ENCODE data around the gene BRIP1.
"Not testable (repeated sequence)": the region's sequence is repeated elsewhere in the genome, so short reads cannot be mapped to it uniquely, and the experiment has no call there.

The BRIP1 gene

GRCh38 chr17:61699032-61699431 is 164.3 kb downstream of the BRIP1 start:
- DNase-seq (ENCODE audit: low read depth in 2 of 2) = no peak

DNA sequence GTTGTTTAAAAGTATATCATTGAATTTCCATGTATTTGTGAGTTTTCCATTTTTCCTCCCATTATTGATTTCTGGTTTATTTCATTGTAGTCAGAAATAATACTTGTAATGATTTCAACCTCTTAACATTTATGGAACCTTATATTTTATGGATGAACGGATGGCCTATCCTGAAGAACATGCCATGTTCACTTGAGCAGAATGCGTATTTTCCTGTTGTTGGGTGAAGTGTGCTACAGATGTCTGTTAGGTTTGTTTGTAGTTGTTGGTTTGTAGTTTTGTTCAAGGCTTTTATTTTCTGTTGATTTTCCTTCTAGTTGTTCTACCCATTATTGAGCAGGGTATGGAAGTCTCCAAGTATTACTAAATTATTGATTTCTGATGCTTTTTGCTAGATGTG is 165.1 kb downstream of the BRIP1 start:
- DNase-seq (ENCODE audit: low read depth in 2 of 2) = no peak

DNA sequence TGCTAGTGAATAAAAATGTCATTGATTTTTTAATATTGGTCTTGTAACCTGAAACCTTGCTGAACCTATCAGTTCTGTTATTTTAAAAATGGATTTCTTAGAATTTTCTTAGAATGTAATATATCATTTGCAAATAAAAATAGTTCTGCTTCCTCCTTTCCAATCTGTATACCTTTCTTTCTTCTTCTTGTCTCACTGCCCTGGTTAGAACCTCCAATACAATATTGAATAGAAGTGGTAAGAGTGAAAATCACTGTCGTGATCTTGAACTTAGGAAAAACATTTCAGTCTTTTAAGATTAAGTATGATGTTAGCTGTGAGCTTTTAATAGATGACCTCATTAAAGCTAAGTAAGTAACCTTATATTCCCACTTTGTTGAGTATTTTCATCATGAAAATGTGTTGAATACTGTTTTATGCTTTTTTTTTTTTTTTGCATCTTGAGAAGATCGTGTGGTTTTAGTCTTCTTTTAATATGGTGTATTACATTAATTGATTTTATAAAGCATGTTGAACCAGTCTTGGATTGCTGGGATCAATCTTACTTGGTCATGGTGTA is 167.5 kb downstream of the BRIP1 start:
- DNase-seq (ENCODE audit: low read depth in 2 of 2) = no peak

DNA sequence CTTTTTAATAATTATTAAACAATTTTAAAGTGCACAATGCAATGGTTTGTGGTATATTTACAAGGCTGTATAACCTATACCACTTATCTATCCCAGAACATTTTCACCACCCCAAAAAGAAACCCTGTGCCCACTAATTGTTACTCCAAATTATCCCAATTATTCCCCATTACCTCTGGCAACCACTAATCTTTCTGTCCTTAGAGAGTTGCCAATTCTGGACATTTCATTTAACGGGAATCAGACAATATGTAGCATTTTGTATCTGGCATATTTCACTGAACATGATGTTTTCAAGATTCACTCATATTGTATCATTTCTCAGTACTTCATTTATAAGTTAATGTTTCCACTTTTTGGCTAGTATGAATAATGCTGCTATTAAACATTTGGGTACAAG is 169.2 kb downstream of the BRIP1 start:
- DNase-seq (ENCODE audit: low read depth in 2 of 2) = no peak

GRCh38 chr17:61689610-61690180 is 173.6 kb downstream of the BRIP1 start:
- DNase-seq (ENCODE audit: low read depth in 2 of 2) = no peak

- no peak for DNase-seq (ENCODE audit: low read depth in 2 of 2)
These were observed 175.6 kb downstream of the BRIP1 start for GRCh38 chr17:61687769-61688168.

- no peak for DNase-seq (ENCODE audit: low read depth in 2 of 2)
These were observed 177.2 kb downstream of the BRIP1 start for GRCh38 chr17:61686113-61686512.

DNA sequence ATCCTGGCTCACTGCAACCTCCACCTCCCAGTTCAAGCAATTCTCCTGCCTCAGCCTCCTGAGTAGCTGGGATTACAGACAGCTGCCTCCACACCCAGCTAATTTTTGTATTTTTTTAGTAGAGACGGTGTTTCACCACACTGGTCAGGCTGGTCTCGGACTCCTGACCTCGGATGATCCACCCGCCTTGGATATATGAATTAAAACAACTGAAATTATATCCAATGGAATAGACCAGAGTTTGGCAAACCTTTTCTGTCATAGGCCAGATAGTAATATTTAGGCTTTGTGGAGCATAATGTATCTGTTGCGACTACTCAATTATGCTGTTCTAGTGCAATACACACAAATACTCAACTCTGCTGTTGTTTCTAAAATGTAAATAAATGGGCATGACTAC is 178.5 kb downstream of the BRIP1 start:
- no peak for DNase-seq (ENCODE audit: low read depth in 2 of 2)

DNA sequence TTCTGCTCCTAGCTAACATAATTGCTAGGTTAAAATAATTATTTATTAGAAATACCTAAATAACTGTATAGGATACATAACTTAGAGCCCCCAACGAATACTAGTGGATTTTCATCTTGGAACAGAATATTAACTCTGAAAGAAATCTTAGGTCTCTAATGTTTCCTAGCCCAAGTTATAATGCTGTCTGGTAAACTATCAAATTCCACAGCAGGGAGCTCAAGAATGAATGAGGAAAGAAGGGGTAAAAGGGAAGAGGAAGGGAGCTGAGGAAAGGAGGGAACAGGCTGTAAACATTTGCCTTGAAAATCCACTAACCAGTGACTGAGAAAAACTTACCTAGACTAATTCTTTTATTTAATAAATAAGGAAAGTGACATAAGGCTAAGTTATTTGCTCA is 179.2 kb downstream of the BRIP1 start:
- DNase-seq (ENCODE audit: low read depth in 2 of 2) = no peak

DNA sequence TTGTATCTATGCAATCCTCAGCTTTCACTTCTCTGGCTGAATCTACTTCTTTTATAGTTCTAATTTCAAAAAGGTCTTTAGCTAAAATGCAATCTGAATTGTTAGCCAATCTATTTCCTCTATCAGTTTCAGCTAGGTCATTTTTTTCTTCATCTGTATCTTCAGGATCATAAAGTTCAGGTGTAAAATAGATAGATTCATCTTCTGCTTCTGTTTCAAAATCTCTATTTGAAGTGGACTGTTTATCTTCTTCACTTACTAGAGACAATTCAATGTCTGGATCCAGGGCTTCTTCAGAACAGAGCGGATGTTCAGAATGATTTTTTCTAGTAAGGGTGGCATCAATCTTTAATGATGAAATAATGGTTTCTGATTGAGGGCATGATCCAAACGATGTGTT is 179.9 kb downstream of the BRIP1 start:
- no peak for DNase-seq (ENCODE audit: low read depth in 2 of 2)

DNA sequence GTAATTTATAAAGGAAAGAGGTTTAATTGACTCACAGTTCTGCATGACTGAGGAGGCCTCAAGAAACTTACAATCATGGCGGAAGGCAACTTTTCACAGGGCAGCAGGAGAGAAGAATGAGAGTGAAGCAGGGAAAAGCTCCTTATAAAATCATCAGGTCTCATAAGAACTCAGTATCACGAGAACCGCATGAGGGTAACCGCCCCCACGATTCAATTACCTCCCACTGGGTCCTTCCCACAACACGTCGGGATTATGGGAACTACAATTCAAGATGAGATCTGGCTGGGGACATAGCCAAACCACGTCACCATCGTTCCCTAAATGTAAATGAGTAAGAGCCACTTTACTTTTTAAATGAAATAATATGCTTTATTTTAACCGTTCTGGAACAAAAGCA is 182.4 kb downstream of the BRIP1 start:
- no peak for DNase-seq (ENCODE audit: low read depth in 2 of 2)

DNA sequence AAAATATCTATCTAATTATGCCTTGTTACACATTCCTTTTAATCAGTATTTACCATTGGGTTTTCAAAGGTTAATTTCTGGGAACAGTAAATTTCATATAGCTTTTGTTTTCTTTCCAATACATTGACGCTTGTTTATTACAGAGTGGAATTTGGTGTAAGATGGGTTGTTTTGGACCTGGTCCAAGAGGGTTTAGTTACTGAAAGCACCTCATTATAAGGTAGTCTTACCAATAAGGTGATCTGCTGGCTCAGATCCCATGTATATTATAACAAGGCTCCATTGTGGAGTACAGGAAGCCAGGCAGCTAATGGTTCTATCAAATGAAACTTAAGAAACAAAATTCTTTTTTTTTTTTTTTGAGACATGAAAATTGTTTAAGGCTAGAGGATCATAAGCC is 185.0 kb downstream of the BRIP1 start:
- DNase-seq (ENCODE audit: low read depth in 2 of 2) = no peak

DNA sequence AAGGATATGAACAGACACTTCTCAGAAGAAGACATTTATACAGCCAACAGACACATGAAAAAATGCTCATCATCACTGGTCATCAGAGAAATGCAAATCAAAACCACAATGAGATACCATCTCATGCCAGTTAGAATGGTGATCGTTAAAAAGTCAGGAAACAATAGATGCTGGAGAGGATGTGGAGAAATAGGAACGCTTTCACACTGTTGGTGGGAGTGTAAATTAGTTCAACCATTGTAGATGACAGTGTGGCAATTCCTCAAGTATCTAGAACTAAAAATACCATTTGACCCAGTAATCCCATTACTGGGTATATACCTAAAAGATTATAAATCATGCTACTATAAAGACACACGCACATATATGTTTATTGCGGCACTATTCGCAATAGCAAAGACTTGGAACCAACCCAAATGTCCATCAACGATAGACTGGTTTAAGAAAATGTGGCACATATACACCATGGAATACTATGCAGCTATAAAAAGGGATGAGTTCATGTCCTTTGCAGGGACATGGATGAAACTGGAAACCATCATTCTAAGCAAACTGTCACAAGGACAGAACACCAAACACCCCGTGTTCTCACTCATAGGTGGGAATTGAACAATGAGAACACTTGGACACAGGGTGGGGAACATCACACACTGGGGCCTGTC is 186.0 kb downstream of the BRIP1 start:
- DNase-seq (ENCODE audit: low read depth in 2 of 2) = not testable (repeated sequence)

GRCh38 chr17:61676522-61676921 is 186.8 kb downstream of the BRIP1 start:
- not testable (repeated sequence) for DNase-seq (ENCODE audit: low read depth in 2 of 2)

GRCh38 chr17:61674609-61675008 is 188.7 kb downstream of the BRIP1 start:
- DNase-seq (ENCODE audit: low read depth in 2 of 2) = not testable (repeated sequence)

DNA sequence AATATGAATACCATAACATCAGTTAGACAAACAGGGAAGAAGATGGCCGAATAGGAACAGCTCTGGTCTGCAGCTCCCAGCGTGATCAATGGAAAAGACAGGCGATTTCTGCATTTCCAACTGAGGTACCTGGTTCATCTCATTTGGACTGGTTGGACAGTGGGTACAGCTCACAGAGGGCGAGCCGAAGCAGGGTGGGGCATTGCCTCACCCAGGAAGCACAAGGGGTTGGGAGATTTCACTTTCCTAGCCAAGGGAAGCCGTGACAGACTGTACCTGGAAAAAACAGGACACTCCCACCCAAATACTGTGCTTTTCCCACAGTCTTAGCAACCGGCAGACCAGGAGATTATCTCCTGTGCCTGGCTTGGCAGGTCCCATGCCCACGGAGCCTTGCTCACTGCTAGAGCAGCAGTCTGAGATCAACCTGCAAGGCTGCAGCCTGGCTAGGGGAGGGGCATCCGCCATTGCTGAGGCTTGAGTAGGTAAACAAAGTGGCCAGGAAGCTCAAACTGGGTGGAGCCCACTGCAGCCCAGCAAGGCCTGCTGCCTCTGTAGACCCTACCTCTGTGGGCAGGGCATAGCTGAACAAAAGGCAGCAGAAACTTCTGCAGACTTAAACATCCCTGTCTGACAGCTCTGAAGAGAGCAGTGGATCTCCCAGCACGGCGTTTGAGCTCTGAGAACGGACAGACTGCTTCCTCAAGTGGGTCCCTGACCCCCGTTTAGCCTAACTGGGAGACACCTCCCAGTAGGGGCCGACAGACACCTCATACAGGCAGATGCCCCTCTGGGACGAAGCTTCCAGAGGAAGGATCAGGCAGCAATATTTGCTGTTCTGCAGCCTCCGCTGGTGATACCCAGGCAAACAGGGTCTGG is 190.1 kb downstream of the BRIP1 start:
- not testable (repeated sequence) for DNase-seq (ENCODE audit: low read depth in 2 of 2)

- no peak for DNase-seq (ENCODE audit: low read depth in 2 of 2)
These were observed 191.2 kb downstream of the BRIP1 start for GRCh38 chr17:61672140-61672539.

- DNase-seq (ENCODE audit: low read depth in 2 of 2) = no peak
These were observed 192.6 kb downstream of the BRIP1 start for GRCh38 chr17:61670691-61671090.

GRCh38 chr17:61669522-61669921 is 193.8 kb downstream of the BRIP1 start:
- no peak for DNase-seq (ENCODE audit: low read depth in 2 of 2)

- no peak for DNase-seq (ENCODE audit: low read depth in 2 of 2)
These were observed 194.8 kb downstream of the BRIP1 start for GRCh38 chr17:61668486-61668885.

GRCh38 chr17:61666406-61667088 is 196.8 kb downstream of the BRIP1 start:
- DNase-seq (ENCODE audit: low read depth in 2 of 2) = not testable (repeated sequence)

DNA sequence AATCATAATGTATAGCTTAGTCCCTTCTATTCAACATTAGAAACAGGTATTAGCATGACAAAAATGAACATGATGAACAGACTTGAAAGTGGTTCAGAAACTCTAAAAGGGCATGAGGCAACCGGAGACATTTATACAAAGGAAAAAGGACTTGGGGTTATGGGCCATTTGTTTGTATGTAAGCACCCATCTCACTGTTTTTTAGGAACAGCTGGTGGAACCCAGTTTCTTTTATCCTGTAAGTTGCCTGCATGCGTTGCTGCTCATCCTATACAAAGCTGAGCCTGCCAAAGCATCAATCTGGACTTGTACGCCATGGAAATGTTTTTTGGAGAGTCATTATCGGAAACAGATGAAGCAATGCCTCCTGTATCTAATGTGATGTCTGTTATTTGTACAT is 200.0 kb downstream of the BRIP1 start:
- no peak for DNase-seq (ENCODE audit: low read depth in 2 of 2)
